ENCODE results near the gene SLC24A3. TPM values are rescaled to one million over a fixed set of nuclear protein-coding genes. Genes with fewer than 3 reads are reported as not detected.

Gene SLC24A3
- total RNA-seq, 2 donors from 2014 or later: not detected

- no peak overlapping the region for H3K4me3 Mint-ChIP-seq
- H3K9me3 Mint-ChIP-seq: peaks cover 3% of the 10 kb centered on the region
- no peaks in the 10 kb centered on the region for H3K4me1 Mint-ChIP-seq
- no peak for ATAC-seq (replicated peaks)
- no peaks in the 10 kb centered on the region for H3K36me3 Mint-ChIP-seq (ENCODE audit: low read depth)
- no peak overlapping the region for H3K27ac Mint-ChIP-seq
- no peaks in the 10 kb centered on the region for H3K27me3 Mint-ChIP-seq
Observed at GRCh38 chr20:19453410-19453809, 241.0 kb downstream of the SLC24A3 start.

- Mint-ChIP-seq H3K27me3 (no peaks in the 10 kb centered on the region), H3K9me3 (peaks cover 3% of the 10 kb centered on the region), H3K27ac (no peak overlapping the region), H3K4me1 (no peaks in the 10 kb centered on the region), H3K36me3 (ENCODE audit: low read depth) (no peaks in the 10 kb centered on the region), H3K4me3 (no peak overlapping the region)
- ATAC-seq (replicated peaks): no peak
Observed at GRCh38 chr20:19453862-19454261, 241.4 kb downstream of the SLC24A3 start.

GRCh38 chr20:19456595-19457395 is 244.4 kb downstream of the SLC24A3 start:
- Mint-ChIP-seq H3K36me3 (ENCODE audit: low read depth) (no peaks in the 10 kb centered on the region), H3K4me1 (no peaks in the 10 kb centered on the region), H3K27me3 (no peaks in the 10 kb centered on the region), H3K27ac (no peak overlapping the region), H3K4me3 (no peak overlapping the region), H3K9me3 (peaks cover 3% of the 10 kb centered on the region)
- no peak for ATAC-seq (replicated peaks)

DNA sequence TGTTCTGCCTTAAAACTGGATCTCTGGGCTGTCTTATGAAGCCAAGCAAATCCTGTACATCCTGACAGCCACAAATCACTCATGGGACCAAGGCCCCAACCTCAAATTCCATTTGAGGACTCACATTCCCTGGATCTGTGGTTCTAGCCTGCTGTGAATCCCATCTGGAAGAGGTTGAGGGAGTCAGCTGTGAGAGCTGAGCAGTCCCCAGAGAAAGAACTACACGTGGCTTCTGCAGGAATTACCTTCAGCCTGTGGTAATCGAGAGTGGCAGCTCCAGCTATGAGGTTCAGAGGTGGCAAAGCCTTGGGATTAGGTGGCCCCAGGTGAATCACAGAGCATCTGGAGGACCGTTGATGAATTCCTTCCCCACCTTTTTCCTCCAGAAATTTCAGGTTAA is 245.2 kb downstream of the SLC24A3 start:
- Mint-ChIP-seq H3K9me3 (peaks cover 3% of the 10 kb centered on the region), H3K27me3 (no peaks in the 10 kb centered on the region), H3K4me3 (no peak overlapping the region), H3K4me1 (no peaks in the 10 kb centered on the region), H3K36me3 (ENCODE audit: low read depth) (no peaks in the 10 kb centered on the region), H3K27ac (no peak overlapping the region)
- no peak for ATAC-seq (replicated peaks)

- Mint-ChIP-seq H3K4me3 (no peak overlapping the region), H3K27me3 (no peaks in the 10 kb centered on the region), H3K36me3 (ENCODE audit: low read depth) (no peaks in the 10 kb centered on the region), H3K27ac (no peak overlapping the region), H3K9me3 (peaks cover 4% of the 10 kb centered on the region), H3K4me1 (no peaks in the 10 kb centered on the region)
- no peak for ATAC-seq (replicated peaks)
Observed at GRCh38 chr20:19460386-19460785, 247.9 kb downstream of the SLC24A3 start.

DNA sequence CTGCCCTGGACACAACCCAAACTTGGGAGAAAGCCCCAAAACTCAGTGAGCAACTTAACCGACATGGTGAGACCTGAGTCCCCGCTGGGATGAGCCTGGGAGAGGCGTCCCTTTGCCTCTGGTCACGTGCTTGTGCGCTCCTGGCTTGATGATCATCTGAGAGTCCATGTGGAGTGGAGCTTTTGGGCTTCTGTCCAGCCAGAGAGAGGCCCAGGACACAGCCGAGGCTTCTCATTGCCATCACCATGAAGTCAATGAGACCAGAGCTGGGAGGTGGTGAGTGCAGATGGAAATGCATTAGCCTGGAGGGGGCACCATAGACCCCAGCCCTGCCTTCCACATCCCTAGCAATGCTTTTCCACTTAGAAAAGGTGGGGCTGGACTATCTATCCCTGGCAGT is 250.0 kb downstream of the SLC24A3 start:
- Mint-ChIP-seq H3K4me1 (no peaks in the 10 kb centered on the region), H3K27me3 (no peaks in the 10 kb centered on the region), H3K27ac (no peak overlapping the region), H3K4me3 (no peak overlapping the region), H3K9me3 (peaks cover 4% of the 10 kb centered on the region), H3K36me3 (ENCODE audit: low read depth) (no peaks in the 10 kb centered on the region)
- ATAC-seq (replicated peaks): no peak

DNA sequence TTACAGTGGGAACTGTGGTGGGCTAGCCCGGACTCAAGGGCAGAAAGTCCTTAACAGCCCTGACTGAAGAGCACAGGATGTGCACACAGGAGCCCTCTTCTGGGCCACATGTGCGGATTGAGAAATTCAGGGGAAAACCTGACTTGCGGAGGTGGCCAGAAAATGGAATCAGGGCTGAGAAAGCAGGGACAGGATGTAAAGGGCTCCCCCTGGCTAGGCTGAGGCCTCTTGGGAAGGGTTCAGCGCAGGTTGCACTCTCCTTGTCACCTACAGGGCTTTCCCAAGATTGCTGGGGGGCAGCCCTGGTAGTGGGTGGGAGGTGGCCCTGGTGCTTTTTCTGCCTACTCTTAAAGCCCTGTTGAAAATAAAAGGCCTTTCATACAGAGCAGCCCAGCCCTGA is 251.2 kb downstream of the SLC24A3 start:
- H3K4me3 Mint-ChIP-seq: no peak overlapping the region

GRCh38 chr20:19465536-19465935 is 253.1 kb downstream of the SLC24A3 start:
- ATAC-seq (replicated peaks): no peak
- Mint-ChIP-seq H3K9me3 (peaks cover 4% of the 10 kb centered on the region), H3K27me3 (no peaks in the 10 kb centered on the region), H3K36me3 (ENCODE audit: low read depth) (no peaks in the 10 kb centered on the region), H3K4me3 (no peak overlapping the region), H3K4me1 (no peaks in the 10 kb centered on the region), H3K27ac (no peak overlapping the region)

More for the DNA sequence above, 251.2 kb downstream of the SLC24A3 start:
- H3K4me1 Mint-ChIP-seq: no peaks in the 10 kb centered on the region
- no peaks in the 10 kb centered on the region for H3K27me3 Mint-ChIP-seq
- H3K36me3 Mint-ChIP-seq (ENCODE audit: low read depth): no peaks in the 10 kb centered on the region
- no peak for ATAC-seq (replicated peaks)
- H3K27ac Mint-ChIP-seq: no peak overlapping the region
- peaks cover 4% of the 10 kb centered on the region for H3K9me3 Mint-ChIP-seq

- H3K27me3 Mint-ChIP-seq: no peaks in the 10 kb centered on the region
- H3K27ac Mint-ChIP-seq: no peak overlapping the region
- no peak overlapping the region for H3K4me3 Mint-ChIP-seq
- H3K4me1 Mint-ChIP-seq: no peaks in the 10 kb centered on the region
- no peak for ATAC-seq (replicated peaks)
- peaks cover 4% of the 10 kb centered on the region for H3K9me3 Mint-ChIP-seq
- no peaks in the 10 kb centered on the region for H3K36me3 Mint-ChIP-seq (ENCODE audit: low read depth)
Observed at GRCh38 chr20:19466206-19466928, 253.9 kb downstream of the SLC24A3 start.

DNA sequence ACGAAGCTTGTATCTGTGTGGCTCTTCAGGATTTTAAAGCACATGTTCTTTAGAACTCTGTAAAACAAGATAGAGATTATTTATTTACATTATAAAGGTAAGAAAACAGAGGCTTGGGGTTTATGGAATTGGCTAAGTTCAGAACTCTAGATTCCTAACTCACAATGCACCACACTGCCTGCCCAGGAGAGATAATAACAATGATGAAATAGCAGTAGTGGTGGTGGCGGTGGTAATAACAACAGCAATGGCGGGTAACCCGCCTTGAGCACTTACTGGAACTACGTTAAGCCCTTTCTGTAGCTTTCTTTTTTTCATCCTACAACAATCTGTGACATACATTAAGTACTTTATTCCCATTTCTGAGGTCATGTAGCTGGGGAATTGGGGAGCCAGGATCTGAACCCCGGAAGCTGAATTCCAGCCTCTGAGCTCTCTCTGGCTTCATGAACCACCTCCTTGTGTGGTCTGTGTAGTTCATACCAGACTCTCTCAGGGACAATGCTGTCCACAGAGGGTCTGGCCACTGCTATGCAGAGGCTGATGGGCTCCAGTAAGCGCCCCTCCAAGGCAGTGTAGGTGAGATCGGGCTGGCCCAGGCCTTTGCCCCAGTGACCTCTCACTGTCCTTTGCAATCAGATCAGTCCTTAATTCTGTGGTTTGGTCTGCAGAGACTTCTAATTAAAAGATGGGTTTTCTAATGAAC is 260.9 kb downstream of the SLC24A3 start:
- no peak overlapping the region for H3K27ac Mint-ChIP-seq
- H3K27me3 Mint-ChIP-seq: no peaks in the 10 kb centered on the region
- H3K4me3 Mint-ChIP-seq: no peak overlapping the region
- no peaks in the 10 kb centered on the region for H3K4me1 Mint-ChIP-seq
- no peaks in the 10 kb centered on the region for H3K36me3 Mint-ChIP-seq (ENCODE audit: low read depth)
- H3K9me3 Mint-ChIP-seq: no peaks in the 10 kb centered on the region
- no peak for ATAC-seq (replicated peaks)

GRCh38 chr20:19473922-19474286 is 261.5 kb downstream of the SLC24A3 start:
- no peaks in the 10 kb centered on the region for H3K36me3 Mint-ChIP-seq (ENCODE audit: low read depth)
- ATAC-seq (replicated peaks): no peak
- H3K9me3 Mint-ChIP-seq: no peaks in the 10 kb centered on the region
- no peaks in the 10 kb centered on the region for H3K27me3 Mint-ChIP-seq
- H3K4me3 Mint-ChIP-seq: no peak overlapping the region
- no peak overlapping the region for H3K27ac Mint-ChIP-seq
- no peaks in the 10 kb centered on the region for H3K4me1 Mint-ChIP-seq

GRCh38 chr20:19478320-19478895 is 266.0 kb downstream of the SLC24A3 start:
- H3K27me3 Mint-ChIP-seq: peaks cover 4% of the 10 kb centered on the region
- H3K4me1 Mint-ChIP-seq: no peaks in the 10 kb centered on the region
- H3K9me3 Mint-ChIP-seq: peaks cover 7% of the 10 kb centered on the region

DNA sequence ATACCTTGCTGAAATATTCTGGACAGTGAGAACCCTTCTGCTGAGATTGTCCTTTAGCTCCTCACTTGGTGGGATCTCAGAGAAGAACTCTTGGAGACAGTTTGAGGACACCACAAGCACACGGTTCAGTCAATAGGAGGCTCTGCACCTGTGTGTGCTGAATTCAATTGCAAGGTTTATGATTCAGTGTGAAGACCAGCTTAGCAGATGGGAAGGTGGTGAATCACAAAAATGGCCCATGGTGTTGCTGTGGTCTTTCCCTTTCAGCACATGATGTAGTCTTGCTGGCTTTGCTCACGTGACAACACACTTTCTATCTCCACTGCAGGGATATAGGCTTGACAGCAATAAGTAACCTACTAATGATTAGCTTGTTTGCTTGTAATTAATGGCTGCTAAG is 270.3 kb downstream of the SLC24A3 start:
- H3K36me3 Mint-ChIP-seq (ENCODE audit: low read depth): no peaks in the 10 kb centered on the region
- ATAC-seq (replicated peaks): no peak
- H3K27me3 Mint-ChIP-seq: peaks cover 4% of the 10 kb centered on the region
- no peaks in the 10 kb centered on the region for H3K4me1 Mint-ChIP-seq
- H3K27ac Mint-ChIP-seq: no peak overlapping the region
- peaks cover 7% of the 10 kb centered on the region for H3K9me3 Mint-ChIP-seq
- H3K4me3 Mint-ChIP-seq: no peak overlapping the region

More at GRCh38 chr20:19478320-19478895, 266.0 kb downstream of the SLC24A3 start:
- H3K27ac Mint-ChIP-seq: no peak overlapping the region
- no peaks in the 10 kb centered on the region for H3K36me3 Mint-ChIP-seq (ENCODE audit: low read depth)
- no peak overlapping the region for H3K4me3 Mint-ChIP-seq
- no peak for ATAC-seq (replicated peaks)

DNA sequence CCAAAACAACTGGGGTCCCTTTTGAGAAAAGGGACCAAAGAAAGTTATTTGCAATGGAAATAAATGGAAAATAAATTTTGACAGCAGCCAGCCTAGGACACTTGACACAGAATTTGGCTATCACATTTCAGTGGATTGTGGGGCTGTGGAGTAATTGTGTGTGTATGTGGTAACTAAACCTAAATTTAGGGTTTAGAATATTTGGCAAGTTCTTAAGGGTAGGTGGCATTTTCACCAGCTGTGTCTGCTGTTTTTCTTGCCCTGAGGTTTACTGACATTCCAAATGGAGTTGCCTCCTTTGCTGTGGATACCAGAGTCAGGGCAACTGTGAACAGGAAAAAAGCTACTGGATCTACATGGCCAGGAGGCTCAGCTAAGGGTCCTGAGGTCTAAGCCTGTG is 270.9 kb downstream of the SLC24A3 start:
- ATAC-seq (replicated peaks): no peak
- Mint-ChIP-seq H3K36me3 (ENCODE audit: low read depth) (no peaks in the 10 kb centered on the region), H3K27me3 (peaks cover 4% of the 10 kb centered on the region)

More for the DNA sequence above, 270.9 kb downstream of the SLC24A3 start:
- Mint-ChIP-seq H3K9me3 (peaks cover 7% of the 10 kb centered on the region), H3K4me3 (no peak overlapping the region), H3K27ac (no peak overlapping the region), H3K4me1 (no peaks in the 10 kb centered on the region)
